ENCODE results near the gene CNGA1.

- TF ChIP-seq CTCF (IDR thresholded peaks at IDR 0.05) = peak; percentile 45 to 73 (median 56)
- no peak for TF ChIP-seq POLR2A (IDR thresholded peaks at IDR 0.05)
Measured at GRCh38 chr4:47926667-47927258, 89.7 kb downstream of the CNGA1 start.

Measured in heart left ventricle (tissue), 13 donors.